Sigmoid colon (tissue), 3 donors: ENCODE results near the gene ATP9A.

Experiments used
- POLR2A ChIP-seq, 2 donors: fragments of 450-650 bp; IDR thresholded peaks; one replicate each; pipeline ENCODE4 v1.6.1; 2016; ENCODE audit warnings: antibody characterized with exemption in 2 of 2, mild to moderate bottlenecking in 2 of 2, moderate library complexity in 2 of 2
- TF ChIP-seq, protein P1 (sequence below), 4 experiments: fragments of 450-650 bp in 3 of 4; fragments of 200-600 bp in 1 of 4; IDR thresholded peaks; one replicate each; pipeline ENCODE4 v1.5.1; 2016 to 2019; ENCODE audit warnings: antibody characterized with exemption in 4 of 4, mild to moderate bottlenecking in 3 of 4, moderate library complexity in 2 of 4

DNA sequence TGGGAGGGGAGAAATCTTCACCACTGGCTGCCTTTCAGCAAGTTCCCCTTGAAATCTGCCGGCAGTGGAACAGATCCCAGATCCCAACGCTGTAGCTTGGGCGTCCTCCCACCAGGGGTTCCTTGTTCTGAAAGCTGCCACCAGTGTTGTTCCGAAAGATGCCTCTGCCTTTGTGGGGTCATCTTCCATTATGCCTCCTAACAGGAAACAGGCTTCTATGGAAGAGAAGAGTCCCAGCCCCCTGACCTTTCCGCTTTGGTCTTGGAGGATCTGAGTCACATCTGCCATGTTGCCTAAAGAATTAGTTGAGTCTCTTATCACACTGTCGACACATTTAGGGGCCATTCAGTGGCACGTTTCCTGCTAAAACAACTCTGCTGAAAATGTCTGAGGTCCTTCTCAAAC, 168.2 kb downstream of the ATP9A start:
- TF ChIP-seq, protein P1, sequence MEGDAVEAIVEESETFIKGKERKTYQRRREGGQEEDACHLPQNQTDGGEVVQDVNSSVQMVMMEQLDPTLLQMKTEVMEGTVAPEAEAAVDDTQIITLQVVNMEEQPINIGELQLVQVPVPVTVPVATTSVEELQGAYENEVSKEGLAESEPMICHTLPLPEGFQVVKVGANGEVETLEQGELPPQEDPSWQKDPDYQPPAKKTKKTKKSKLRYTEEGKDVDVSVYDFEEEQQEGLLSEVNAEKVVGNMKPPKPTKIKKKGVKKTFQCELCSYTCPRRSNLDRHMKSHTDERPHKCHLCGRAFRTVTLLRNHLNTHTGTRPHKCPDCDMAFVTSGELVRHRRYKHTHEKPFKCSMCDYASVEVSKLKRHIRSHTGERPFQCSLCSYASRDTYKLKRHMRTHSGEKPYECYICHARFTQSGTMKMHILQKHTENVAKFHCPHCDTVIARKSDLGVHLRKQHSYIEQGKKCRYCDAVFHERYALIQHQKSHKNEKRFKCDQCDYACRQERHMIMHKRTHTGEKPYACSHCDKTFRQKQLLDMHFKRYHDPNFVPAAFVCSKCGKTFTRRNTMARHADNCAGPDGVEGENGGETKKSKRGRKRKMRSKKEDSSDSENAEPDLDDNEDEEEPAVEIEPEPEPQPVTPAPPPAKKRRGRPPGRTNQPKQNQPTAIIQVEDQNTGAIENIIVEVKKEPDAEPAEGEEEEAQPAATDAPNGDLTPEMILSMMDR (IDR thresholded peaks at IDR 0.05): no peak
- TF ChIP-seq POLR2A (IDR thresholded peaks at IDR 0.05): no peak
